ENCODE measurements around the gene INPPL1. TPM values are rescaled to one million over a fixed set of nuclear protein-coding genes. Genes with fewer than 3 reads are reported as not detected.

The INPPL1 gene
- total and polyA plus RNA-seq, 5 donors, result 79.2 to 149 (median 113) TPM

DNA sequence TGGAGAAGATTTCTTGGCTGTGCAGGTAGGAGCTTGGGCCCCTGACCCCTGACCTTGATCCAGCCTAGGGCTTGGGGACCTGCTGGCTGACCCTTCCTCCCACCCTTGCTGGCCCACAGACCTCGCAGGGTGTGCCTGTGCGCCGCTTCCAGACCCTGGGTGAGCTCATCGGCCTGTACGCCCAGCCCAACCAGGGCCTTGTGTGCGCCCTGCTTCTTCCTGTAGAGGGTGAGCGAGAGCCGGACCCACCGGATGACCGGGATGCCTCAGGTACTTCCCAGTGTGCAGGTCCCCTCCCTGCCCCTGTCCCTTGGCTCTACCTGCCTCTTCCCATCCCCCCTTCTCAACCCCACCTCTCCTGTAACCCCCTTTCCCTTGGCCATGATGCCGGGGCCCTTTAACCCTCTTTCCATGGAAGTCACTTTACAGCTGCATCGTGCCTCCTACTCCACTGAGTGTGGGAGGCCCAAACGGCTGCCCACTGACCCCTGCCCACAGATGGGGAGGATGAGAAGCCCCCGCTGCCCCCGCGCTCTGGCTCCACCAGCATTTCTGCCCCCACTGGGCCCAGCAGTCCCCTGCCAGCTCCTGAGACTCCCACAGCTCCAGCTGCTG, 3.8 kb downstream of the INPPL1 start:
- intact Hi-C loops (cut with DNase I), result no loop called here
- H3K4me3 ChIP-seq (ENCODE audit: low read length), result no peak overlapping the region
- no peak overlapping the region for H3K27ac ChIP-seq (ENCODE audit: low read length)
- 77% methylated on average over 16 of the region's 16 CpGs for WGBS
- ATAC-seq (no peak), DNase-seq (peak; percentile 18 to 65 (median 56))
- H3K4me1 ChIP-seq (ENCODE audit: control insufficient read depth, insufficient read depth, low read length), result peaks cover 6% of the 10 kb centered on the region
- H3K27me3 ChIP-seq (ENCODE audit: control insufficient read depth, insufficient read depth), result no peaks in the 10 kb centered on the region
- no peaks in the 10 kb centered on the region for H3K9me3 ChIP-seq (ENCODE audit: control insufficient read depth, low read length)

DNA sequence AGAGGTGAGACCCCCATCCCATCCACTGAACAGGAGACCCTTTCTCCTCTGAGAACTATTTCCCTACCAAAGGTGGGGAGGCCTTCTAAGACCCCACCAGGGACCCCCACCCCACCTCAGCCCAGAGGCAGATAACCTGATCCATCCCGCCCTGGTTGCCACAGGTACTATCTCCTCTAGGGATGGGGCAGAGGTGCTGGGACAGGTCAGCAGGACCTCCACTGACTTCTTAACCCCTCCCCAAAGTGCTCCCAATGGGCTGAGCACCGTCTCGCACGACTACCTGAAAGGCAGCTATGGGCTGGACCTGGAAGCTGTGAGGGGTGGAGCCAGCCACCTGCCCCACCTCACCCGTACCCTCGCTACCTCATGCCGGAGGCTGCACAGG, 4.3 kb downstream of the INPPL1 start:
- peaks cover 6% of the 10 kb centered on the region for H3K4me1 ChIP-seq (ENCODE audit: control insufficient read depth, insufficient read depth, low read length)
- no peak overlapping the region for H3K4me3 ChIP-seq (ENCODE audit: low read length)
- no peaks in the 10 kb centered on the region for H3K9me3 ChIP-seq (ENCODE audit: control insufficient read depth, low read length)
- WGBS, result 91% methylated on average over 7 of the region's 7 CpGs
- no peak overlapping the region for H3K27ac ChIP-seq (ENCODE audit: low read length)
- ATAC-seq (no peak), DNase-seq (peak in 1 of 3 donors; percentile 58)
- intact Hi-C loops (cut with DNase I), result no loop called here
- H3K27me3 ChIP-seq (ENCODE audit: control insufficient read depth, insufficient read depth), result no peaks in the 10 kb centered on the region

DNA sequence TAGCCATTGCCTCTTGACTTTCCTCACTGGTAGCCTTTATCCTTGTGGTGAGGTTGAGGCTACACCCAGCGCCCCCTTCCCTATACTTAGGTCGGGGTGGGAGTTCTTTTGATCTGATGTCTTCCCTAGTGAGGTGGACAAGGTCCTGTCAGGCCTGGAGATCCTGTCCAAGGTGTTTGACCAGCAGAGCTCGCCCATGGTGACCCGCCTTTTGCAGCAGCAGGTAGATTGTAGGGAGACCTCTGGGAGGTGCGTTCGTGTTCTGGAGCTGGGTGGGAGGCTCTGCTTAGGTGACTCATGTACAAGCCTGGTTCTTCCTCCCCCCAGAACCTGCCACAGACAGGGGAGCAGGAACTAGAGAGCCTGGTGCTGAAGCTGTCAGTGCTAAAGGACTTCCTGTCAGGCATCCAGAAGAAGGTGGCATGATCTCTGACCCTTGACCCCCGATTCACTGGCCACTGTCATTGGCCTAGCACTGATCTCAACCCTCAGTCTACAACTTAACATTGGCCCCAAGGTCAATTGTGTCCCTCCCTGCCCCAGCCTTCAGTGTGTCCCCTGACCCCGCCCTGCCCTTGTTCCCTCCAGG, 4.9 kb downstream of the INPPL1 start:
- Histone ChIP-seq H3K27ac (ENCODE audit: low read length) (no peak overlapping the region), H3K27me3 (ENCODE audit: control insufficient read depth, insufficient read depth) (no peaks in the 10 kb centered on the region), H3K9me3 (ENCODE audit: control insufficient read depth, low read length) (no peaks in the 10 kb centered on the region), H3K4me3 (ENCODE audit: low read length) (no peak overlapping the region), H3K4me1 (ENCODE audit: control insufficient read depth, insufficient read depth, low read length) (peaks cover 6% of the 10 kb centered on the region)
- intact Hi-C loops (cut with DNase I), result no loop called here
- WGBS, result 97% methylated on average over 8 of the region's 8 CpGs
- DNase-seq (peak in 1 of 3 donors; percentile 40), ATAC-seq (no peak)

DNA sequence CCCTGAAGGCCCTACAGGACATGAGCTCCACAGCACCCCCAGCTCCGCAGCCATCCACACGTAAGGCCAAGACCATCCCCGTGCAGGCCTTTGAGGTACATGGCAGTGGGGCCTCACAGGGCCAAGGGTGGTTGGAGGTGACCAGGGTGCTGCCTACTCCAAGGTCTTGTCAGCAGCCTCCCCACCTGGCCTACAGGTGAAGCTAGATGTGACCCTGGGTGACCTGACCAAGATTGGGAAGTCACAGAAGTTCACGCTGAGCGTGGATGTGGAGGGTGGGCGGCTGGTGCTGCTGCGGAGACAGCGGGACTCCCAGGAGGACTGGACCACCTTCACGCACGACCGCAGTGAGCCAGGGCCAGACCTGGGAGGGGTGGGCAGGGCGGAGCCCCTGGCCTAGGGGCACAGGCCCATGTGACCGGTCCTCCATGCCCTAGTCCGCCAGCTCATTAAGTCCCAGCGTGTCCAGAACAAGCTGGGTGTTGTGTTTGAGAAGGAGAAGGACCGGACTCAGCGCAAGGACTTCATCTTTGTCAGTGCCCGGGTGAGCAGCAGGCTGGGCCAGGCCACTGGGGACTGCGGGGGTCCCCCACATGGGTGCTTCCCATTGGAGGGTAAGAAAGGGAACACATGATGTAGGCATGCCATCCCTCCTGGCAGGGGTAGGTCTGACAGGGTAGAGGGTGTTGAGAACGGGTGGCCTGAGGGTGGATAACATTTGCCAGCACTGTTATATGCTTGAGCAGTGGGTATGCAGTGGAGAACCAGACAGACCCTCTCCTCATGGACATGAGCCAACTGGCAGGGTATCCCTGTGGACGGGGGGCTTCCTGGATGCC, 5.6 kb downstream of the INPPL1 start:
- Histone ChIP-seq H3K27me3 (ENCODE audit: control insufficient read depth, insufficient read depth) (no peaks in the 10 kb centered on the region), H3K27ac (ENCODE audit: low read length) (no peak overlapping the region), H3K4me1 (ENCODE audit: control insufficient read depth, insufficient read depth, low read length) (peaks cover 6% of the 10 kb centered on the region), H3K9me3 (ENCODE audit: control insufficient read depth, low read length) (no peaks in the 10 kb centered on the region), H3K4me3 (ENCODE audit: low read length) (no peak overlapping the region)
- intact Hi-C loops (cut with DNase I), result no loop called here
- peak in 2 of 3 donors; percentile 16 to 53 for DNase-seq
- no peak for ATAC-seq
- WGBS, result 93% methylated on average over 21 of the region's 21 CpGs

DNA sequence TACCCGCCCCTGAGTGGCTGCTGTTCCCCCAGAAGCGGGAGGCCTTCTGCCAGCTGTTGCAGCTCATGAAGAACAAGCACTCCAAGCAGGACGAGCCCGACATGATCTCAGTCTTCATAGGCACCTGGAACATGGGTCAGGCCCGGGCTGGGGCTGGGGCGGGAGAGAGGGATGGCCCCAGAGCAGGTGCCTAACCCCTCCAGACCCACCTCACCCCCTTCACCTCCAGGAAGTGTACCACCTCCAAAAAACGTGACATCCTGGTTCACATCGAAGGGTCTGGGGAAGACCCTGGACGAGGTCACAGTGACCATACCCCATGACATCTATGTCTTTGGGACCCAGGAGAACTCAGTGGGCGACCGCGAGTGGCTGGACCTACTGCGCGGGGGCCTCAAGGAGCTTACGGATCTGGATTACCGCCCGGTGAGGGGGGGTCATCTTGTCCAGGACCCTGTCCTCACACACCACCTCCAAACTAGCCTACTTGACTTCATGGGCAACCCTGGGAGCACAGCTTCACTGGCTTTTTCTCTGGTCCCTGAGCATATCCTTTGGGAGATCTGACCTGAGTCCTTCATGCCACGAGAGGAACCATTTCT, 6.3 kb downstream of the INPPL1 start:
- Histone ChIP-seq H3K9me3 (ENCODE audit: control insufficient read depth, low read length) (no peaks in the 10 kb centered on the region), H3K4me3 (ENCODE audit: low read length) (no peak overlapping the region), H3K4me1 (ENCODE audit: control insufficient read depth, insufficient read depth, low read length) (no peaks in the 10 kb centered on the region), H3K27me3 (ENCODE audit: control insufficient read depth, insufficient read depth) (no peaks in the 10 kb centered on the region), H3K27ac (ENCODE audit: low read length) (no peak overlapping the region)
- DNase-seq (peak in 1 of 3 donors; percentile 41), ATAC-seq (no peak)
- intact Hi-C loops (cut with DNase I), result no loop called here
- 87% methylated on average over 18 of the region's 18 CpGs for WGBS

DNA sequence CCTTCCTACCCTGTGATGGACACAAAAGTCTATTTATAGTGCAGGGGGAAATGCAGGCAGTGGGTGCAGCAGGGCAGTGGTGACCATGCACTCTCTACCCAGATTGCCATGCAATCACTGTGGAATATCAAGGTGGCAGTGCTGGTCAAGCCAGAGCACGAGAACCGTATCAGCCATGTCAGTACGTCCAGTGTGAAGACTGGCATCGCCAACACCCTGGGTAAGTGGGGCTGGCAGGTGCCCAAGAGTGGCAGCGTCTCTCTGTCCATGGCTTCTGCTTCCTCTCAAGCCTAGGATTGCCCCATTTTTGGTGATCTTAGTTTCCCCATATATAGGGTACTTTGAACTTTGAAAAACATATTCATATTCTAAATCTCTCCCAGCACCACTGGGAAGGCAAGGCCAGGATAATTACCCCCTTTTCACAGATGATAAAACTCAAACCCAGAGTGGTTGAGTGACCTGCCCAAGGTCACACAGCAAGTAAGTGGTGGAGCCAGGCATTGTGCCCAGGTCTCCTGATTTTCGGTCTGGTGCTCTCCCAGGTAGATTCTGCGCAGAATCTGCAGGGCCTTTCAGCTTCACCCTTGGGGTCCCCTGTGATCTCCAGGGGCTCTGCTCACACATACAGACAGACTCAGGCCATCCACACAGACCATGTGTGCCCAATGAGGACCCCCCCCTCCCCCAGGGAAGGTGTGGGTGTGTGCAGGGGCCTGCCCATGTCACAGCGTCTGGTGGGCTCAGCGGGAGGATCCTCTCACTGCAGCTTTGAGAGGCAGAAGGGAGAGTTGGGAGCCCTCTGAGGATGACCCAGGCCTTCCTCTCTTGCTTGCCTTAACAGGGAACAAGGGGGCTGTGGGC, 7.1 kb downstream of the INPPL1 start:
- intact Hi-C loops (cut with DNase I), result no loop called here
- no peak overlapping the region for H3K4me3 ChIP-seq (ENCODE audit: low read length)
- ATAC-seq, result peak; percentile 9 to 29
- peak; percentile 47 to 88 (median 87) for DNase-seq
- no peaks in the 10 kb centered on the region for H3K27me3 ChIP-seq (ENCODE audit: control insufficient read depth, insufficient read depth)
- 71% methylated on average over 9 of the region's 9 CpGs for WGBS
- H3K27ac ChIP-seq (ENCODE audit: low read length), result no peak overlapping the region
- no peaks in the 10 kb centered on the region for H3K4me1 ChIP-seq (ENCODE audit: control insufficient read depth, insufficient read depth, low read length)
- no peaks in the 10 kb centered on the region for H3K9me3 ChIP-seq (ENCODE audit: control insufficient read depth, low read length)

DNA sequence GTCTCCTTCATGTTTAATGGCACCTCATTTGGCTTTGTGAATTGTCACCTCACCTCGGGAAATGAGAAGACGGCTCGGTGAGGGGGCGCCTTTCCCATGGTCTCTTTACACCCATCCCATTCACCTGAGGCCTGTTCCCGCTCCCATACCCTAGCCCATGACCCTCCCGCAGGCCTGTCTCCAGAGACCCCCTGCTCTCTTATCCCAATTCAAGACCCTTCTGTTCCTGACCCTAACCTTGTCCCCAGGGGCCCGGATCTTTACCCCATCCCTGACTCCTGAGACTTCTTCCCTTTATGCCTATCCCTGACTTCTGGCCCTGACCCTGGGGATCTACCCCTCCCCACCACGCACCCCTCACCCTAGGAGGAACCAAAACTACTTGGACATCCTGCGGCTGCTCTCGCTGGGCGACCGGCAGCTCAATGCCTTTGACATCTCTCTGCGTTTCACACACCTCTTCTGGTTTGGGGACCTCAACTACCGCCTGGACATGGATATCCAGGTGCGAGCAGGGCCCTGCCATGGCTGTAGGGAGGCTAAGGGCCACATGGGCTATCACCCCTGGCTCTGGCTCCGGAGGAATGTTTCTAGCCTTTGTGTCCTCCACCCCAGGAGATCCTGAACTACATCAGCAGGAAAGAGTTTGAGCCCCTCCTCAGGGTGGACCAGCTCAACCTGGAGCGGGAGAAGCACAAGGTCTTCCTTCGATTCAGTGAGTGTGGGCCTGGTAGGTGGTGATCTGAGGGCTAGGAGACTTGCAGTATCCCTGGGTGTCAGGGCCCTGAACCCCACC, 7.9 kb downstream of the INPPL1 start:
- no peaks in the 10 kb centered on the region for H3K4me1 ChIP-seq (ENCODE audit: control insufficient read depth, insufficient read depth, low read length)
- ATAC-seq, result no peak
- 91% methylated on average over 18 of the region's 18 CpGs for WGBS
- no peak overlapping the region for H3K4me3 ChIP-seq (ENCODE audit: low read length)
- no peaks in the 10 kb centered on the region for H3K9me3 ChIP-seq (ENCODE audit: control insufficient read depth, low read length)
- intact Hi-C loops (cut with DNase I), result no loop called here
- no peaks in the 10 kb centered on the region for H3K27me3 ChIP-seq (ENCODE audit: control insufficient read depth, insufficient read depth)
- DNase-seq, result peak in 1 of 3 donors; percentile 38
- H3K27ac ChIP-seq (ENCODE audit: low read length), result no peak overlapping the region

DNA sequence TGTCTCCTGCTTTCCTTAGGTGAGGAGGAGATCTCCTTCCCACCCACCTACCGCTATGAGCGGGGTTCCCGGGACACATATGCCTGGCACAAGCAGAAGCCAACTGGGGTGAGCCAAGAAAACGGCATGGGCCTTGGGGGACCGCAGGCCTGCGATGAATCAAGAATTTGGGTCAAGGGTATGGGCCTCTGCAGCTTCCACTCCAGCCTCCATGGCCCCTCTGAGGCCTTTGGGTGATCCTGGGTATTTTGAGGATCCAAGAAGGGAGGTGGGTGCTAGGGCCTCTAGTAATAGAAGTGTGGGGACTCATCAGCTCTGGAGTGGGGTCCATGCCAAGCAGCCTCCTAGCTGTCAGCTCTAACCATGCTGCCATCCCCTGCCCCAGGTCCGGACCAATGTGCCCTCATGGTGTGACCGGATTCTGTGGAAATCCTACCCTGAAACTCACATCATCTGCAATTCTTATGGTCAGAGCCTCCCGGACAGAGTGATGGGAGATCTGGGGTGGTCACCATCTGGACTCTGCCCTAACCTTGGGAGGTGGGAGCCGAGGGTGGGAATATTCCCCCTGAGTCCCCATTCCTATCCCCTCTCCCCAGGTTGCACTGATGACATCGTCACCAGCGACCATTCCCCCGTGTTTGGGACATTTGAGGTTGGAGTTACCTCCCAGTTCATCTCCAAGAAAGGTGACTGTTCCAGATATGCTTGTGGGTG, 8.6 kb downstream of the INPPL1 start:
- no peaks in the 10 kb centered on the region for H3K9me3 ChIP-seq (ENCODE audit: control insufficient read depth, low read length)
- no peaks in the 10 kb centered on the region for H3K27me3 ChIP-seq (ENCODE audit: control insufficient read depth, insufficient read depth)
- no peak overlapping the region for H3K4me3 ChIP-seq (ENCODE audit: low read length)
- no peaks in the 10 kb centered on the region for H3K4me1 ChIP-seq (ENCODE audit: control insufficient read depth, insufficient read depth, low read length)
- no peak overlapping the region for H3K27ac ChIP-seq (ENCODE audit: low read length)
- peak in 1 of 3 donors; percentile 41 for DNase-seq
- ATAC-seq, result no peak
- intact Hi-C loops (cut with DNase I), result no loop called here
- 93% methylated on average over 13 of the region's 13 CpGs for WGBS

DNA sequence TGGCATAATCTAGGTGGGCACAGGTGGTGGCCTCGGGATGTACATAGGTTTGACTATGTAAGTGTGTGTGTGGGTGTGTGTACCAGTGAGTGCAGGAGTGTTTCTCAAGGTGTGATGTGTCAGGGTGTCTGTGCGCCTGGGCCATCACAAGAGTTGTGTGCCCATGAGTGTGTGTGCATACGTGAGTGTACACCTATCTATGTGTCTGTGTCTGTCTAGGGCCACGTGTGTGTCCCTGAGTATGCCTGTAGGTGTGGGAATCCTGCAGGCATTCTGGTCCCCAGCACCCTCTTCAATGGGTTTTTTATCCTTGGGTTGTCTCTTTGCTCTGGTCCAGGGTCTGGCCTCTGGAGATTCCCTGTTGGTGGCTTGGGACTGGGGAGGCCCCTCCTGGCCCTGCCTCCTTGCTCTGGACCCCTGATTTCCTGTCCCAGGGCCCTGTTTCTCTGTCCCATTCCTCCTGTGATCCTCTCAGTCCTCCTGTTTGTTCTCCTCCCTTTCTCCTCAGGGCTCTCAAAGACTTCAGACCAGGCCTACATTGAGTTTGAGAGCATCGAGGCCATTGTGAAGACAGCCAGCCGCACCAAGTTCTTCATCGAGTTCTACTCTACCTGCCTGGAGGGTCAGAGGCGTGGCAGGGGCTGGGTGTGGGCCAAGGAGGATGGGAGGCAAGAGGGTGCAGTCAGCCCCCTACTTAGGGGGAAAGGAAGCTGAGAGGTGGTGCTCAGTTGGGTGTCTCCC, 9.4 kb downstream of the INPPL1 start:
- Histone ChIP-seq H3K4me3 (ENCODE audit: low read length) (no peak overlapping the region), H3K27me3 (ENCODE audit: control insufficient read depth, insufficient read depth) (no peaks in the 10 kb centered on the region), H3K27ac (ENCODE audit: low read length) (no peak overlapping the region), H3K9me3 (ENCODE audit: control insufficient read depth, low read length) (no peaks in the 10 kb centered on the region), H3K4me1 (ENCODE audit: control insufficient read depth, insufficient read depth, low read length) (peaks cover 2% of the 10 kb centered on the region)
- ATAC-seq, result no peak
- WGBS, result 91% methylated on average over 8 of the region's 8 CpGs
- DNase-seq, result peak in 1 of 3 donors; percentile 13
- intact Hi-C loops (cut with DNase I), result no loop called here

Measured in right cardiac atrium (tissue), 5 donors.